ENCODE data around the gene CALM1. TPM values are rescaled to one million over a fixed set of nuclear protein-coding genes. Genes with fewer than 3 reads are reported as not detected.
A peak's percentile ranks its signal among the peaks of the same experiment; 100 is the strongest.

CALM1 gene
- total RNA-seq, 2 experiments from 2014 or later: 960 to 975 TPM

DNA sequence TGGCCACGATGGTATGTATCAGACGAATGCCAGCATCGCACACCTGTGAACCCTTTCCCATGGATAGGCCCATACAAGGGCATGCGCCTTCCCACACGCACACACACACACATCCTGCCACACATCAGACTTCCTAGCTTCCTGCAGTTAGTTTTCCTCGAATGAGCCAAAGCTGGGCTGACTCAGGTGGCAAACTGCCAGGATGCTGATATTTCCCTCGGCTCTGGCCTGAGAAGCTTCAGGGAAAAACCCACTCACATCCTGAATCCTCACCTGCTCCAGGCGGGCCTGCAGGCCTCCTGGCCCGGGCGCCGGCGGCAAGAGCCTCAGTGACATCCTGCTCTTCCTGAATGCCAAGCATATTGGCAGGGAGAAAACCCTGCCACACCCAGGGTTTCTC, 22.4 kb downstream of the CALM1 start:
- TF ChIP-seq CTCF (IDR thresholded peaks at IDR 0.05): no peak
- Histone ChIP-seq H3K27me3 (ENCODE audit: control insufficient read depth in 1 of 2, insufficient read depth in 2 of 2, low read length in 2 of 2) (no peaks in the 10 kb centered on the region), H3K9me3 (ENCODE audit: control insufficient read depth in 1 of 2, insufficient read depth in 1 of 2, low read length in 2 of 2) (no peaks in the 10 kb centered on the region), H3K4me3 (ENCODE audit: low read length) (no peak overlapping the region), H3K36me3 (ENCODE audit: insufficient read depth, low read length) (no peaks in the 10 kb centered on the region), H3K4me1 (ENCODE audit: insufficient read depth, low read length) (no peaks in the 10 kb centered on the region), H3K27ac (ENCODE audit: low read depth in 1 of 2, low read length in 2 of 2) (no peak overlapping the region)
- ATAC-seq (ENCODE audit: poor library complexity) (no peak), DNase-seq (no peak)
- Mint-ChIP-seq H3K4me3 (no peak overlapping the region), H3K36me3 (ENCODE audit: low read depth) (no peaks in the 10 kb centered on the region), H3K27ac (no peak overlapping the region), H3K9me3 (no peaks in the 10 kb centered on the region), H3K27me3 (no peaks in the 10 kb centered on the region), H3K4me1 (ENCODE audit: low read depth) (no peaks in the 10 kb centered on the region)
- intact Hi-C loops (cut with DNase I, micrococcal nuclease): no loop called here
- POLR2A ChIA-PET: no interaction called here
- CTCF ChIA-PET: interaction anchor here (0.9 kb wide), 1 partner anchor 20 kb away, joined by 3 read pairs; no protein-coding TSS in a partner anchor

- ATAC-seq (ENCODE audit: poor library complexity) (no peak), DNase-seq (peak in 1 of 14 experiments; percentile 19)
- no peaks in the 10 kb centered on the region for H3K27me3 ChIP-seq (ENCODE audit: control insufficient read depth in 1 of 2, insufficient read depth in 2 of 2, low read length in 2 of 2)
- H3K36me3 Mint-ChIP-seq (ENCODE audit: low read depth): no peaks in the 10 kb centered on the region
- H3K27ac Mint-ChIP-seq: no peak overlapping the region
- no peak overlapping the region for H3K27ac ChIP-seq (ENCODE audit: low read depth in 1 of 2, low read length in 2 of 2)
- ChIA-PET POLR2A (no interaction called here), CTCF (interaction anchor here (0.6 kb wide), 1 partner anchor 97 kb away, joined by 3 read pairs; no protein-coding TSS in a partner anchor)
- H3K4me3 Mint-ChIP-seq: no peak overlapping the region
- no peaks in the 10 kb centered on the region for H3K4me1 Mint-ChIP-seq (ENCODE audit: low read depth)
- TF ChIP-seq CTCF (IDR thresholded peaks at IDR 0.05): no peak
- H3K36me3 ChIP-seq (ENCODE audit: insufficient read depth, low read length): no peaks in the 10 kb centered on the region
- H3K9me3 ChIP-seq (ENCODE audit: control insufficient read depth in 1 of 2, insufficient read depth in 1 of 2, low read length in 2 of 2): no peaks in the 10 kb centered on the region
- H3K4me3 ChIP-seq (ENCODE audit: low read length): no peak overlapping the region
- no peaks in the 10 kb centered on the region for H3K9me3 Mint-ChIP-seq
- H3K27me3 Mint-ChIP-seq: no peaks in the 10 kb centered on the region
- H3K4me1 ChIP-seq (ENCODE audit: insufficient read depth, low read length): no peaks in the 10 kb centered on the region
- intact Hi-C loops (cut with DNase I, micrococcal nuclease): no loop called here
These were observed 24.3 kb downstream of the CALM1 start for GRCh38 chr14:90421001-90421631.

- no peaks in the 10 kb centered on the region for H3K36me3 ChIP-seq (ENCODE audit: insufficient read depth, low read length)
- DNase-seq (no peak), ATAC-seq (ENCODE audit: poor library complexity) (no peak)
- no peak overlapping the region for H3K4me3 Mint-ChIP-seq
- no peaks in the 10 kb centered on the region for H3K9me3 ChIP-seq (ENCODE audit: control insufficient read depth in 1 of 2, insufficient read depth in 1 of 2, low read length in 2 of 2)
- no peaks in the 10 kb centered on the region for H3K4me1 ChIP-seq (ENCODE audit: insufficient read depth, low read length)
- H3K9me3 Mint-ChIP-seq: no peaks in the 10 kb centered on the region
- TF ChIP-seq CTCF (IDR thresholded peaks at IDR 0.05): no peak
- no peaks in the 10 kb centered on the region for H3K27me3 Mint-ChIP-seq
- no peak overlapping the region for H3K4me3 ChIP-seq (ENCODE audit: low read length)
- no peaks in the 10 kb centered on the region for H3K36me3 Mint-ChIP-seq (ENCODE audit: low read depth)
- POLR2A ChIA-PET: no interaction called here
- no peak overlapping the region for H3K27ac ChIP-seq (ENCODE audit: low read depth in 1 of 2, low read length in 2 of 2)
- CTCF ChIA-PET: interaction anchor here (0.6 kb wide), 1 partner anchor 97 kb away, joined by 3 read pairs; no protein-coding TSS in a partner anchor
- H3K27me3 ChIP-seq (ENCODE audit: control insufficient read depth in 1 of 2, insufficient read depth in 2 of 2, low read length in 2 of 2): no peaks in the 10 kb centered on the region
- no peaks in the 10 kb centered on the region for H3K4me1 Mint-ChIP-seq (ENCODE audit: low read depth)
- no peak overlapping the region for H3K27ac Mint-ChIP-seq
- intact Hi-C loops (cut with DNase I, micrococcal nuclease): no loop called here
These were observed 24.8 kb downstream of the CALM1 start for GRCh38 chr14:90421632-90422020.
